ENCODE measurements around the gene DNMT3A.

The DNMT3A gene

GRCh38 chr2:25323610-25324189 is 18.0 kb downstream of the DNMT3A start:
- no peak for TF ChIP-seq ZFX (IDR thresholded peaks at IDR 0.05)
- no peak for TF ChIP-seq CTCF (conservative IDR thresholded peaks at IDR 0.05)
- no peak overlapping the region for H3K27ac ChIP-seq

GRCh38 chr2:25323042-25323514 is 18.6 kb downstream of the DNMT3A start:
- H3K27ac ChIP-seq = no peak overlapping the region
- TF ChIP-seq CTCF (conservative IDR thresholded peaks at IDR 0.05) (no peak), ZFX (IDR thresholded peaks at IDR 0.05) (no peak)

- TF ChIP-seq ZFX (IDR thresholded peaks at IDR 0.05) (no peak), CTCF (conservative IDR thresholded peaks at IDR 0.05) (no peak)
Measured at GRCh38 chr2:25322312-25322711, 19.4 kb downstream of the DNMT3A start.

GRCh38 chr2:25320077-25320476 is 21.6 kb downstream of the DNMT3A start:
- TF ChIP-seq CTCF (conservative IDR thresholded peaks at IDR 0.05) (no peak), ZFX (IDR thresholded peaks at IDR 0.05) (no peak)
- no peak overlapping the region for H3K27ac ChIP-seq

More at GRCh38 chr2:25322312-25322711, 19.4 kb downstream of the DNMT3A start:
- H3K27ac ChIP-seq = no peak overlapping the region

- TF ChIP-seq ZFX (IDR thresholded peaks at IDR 0.05) = no peak
- no peak for TF ChIP-seq CTCF (conservative IDR thresholded peaks at IDR 0.05)
- no peak overlapping the region for H3K27ac ChIP-seq
Measured at GRCh38 chr2:25316101-25316500, 25.6 kb downstream of the DNMT3A start.

GRCh38 chr2:25315316-25315680 is 26.4 kb downstream of the DNMT3A start:
- TF ChIP-seq CTCF (conservative IDR thresholded peaks at IDR 0.05) (no peak), ZFX (IDR thresholded peaks at IDR 0.05) (no peak)
- no peak overlapping the region; the same call in 1 of the 2 replicates for H3K27ac ChIP-seq

- TF ChIP-seq CTCF (conservative IDR thresholded peaks at IDR 0.05) (no peak), ZFX (IDR thresholded peaks at IDR 0.05) (no peak)
- no peak overlapping the region; the same call in 1 of the 2 replicates for H3K27ac ChIP-seq
Measured at GRCh38 chr2:25314514-25315315, 27.0 kb downstream of the DNMT3A start.

All from C4-2B (cell line).